Esophagus muscularis mucosa (tissue), 3 donors: ENCODE measurements around the gene DGKD.

Source experiments
- CTCF ChIP-seq, 3 experiments: fragments of 200-600 bp in 2 of 3; fragments of 450-650 bp in 1 of 3; sonication (generic) in 2 of 3; IDR thresholded peaks; one replicate each; pipeline ENCODE4 v1.5.1; 2017 to 2019; ENCODE audit warnings: antibody characterized with exemption in 3 of 3, mild to moderate bottlenecking in 2 of 3, moderate library complexity in 1 of 3
- POLR2A ChIP-seq: fragments of 450-650 bp; IDR thresholded peaks from one replicate; pipeline ENCODE4 v1.6.1; 2017; ENCODE audit warnings: antibody characterized with exemption, moderate library complexity, mild to moderate bottlenecking, low read depth
- POLR2AphosphoS5 ChIP-seq, 2 donors: sonication (generic); formaldehyde crosslinking; IDR thresholded peaks; one replicate each; pipeline ENCODE4 v1.6.1; 2017; ENCODE audit warnings: antibody characterized with exemption in 2 of 2

GRCh38 chr2:233367586-233367985 lies 13.3 kb downstream of the DGKD start:
- TF ChIP-seq CTCF (IDR thresholded peaks at IDR 0.05) (no peak), POLR2A (no peak), POLR2AphosphoS5 (IDR thresholded peaks at IDR 0.05) (no peak)
